Thymus (tissue), 11 donors: Measurements from ENCODE around the gene NT5DC1. TPM values are rescaled to one million over a fixed set of nuclear protein-coding genes. Genes with fewer than 3 reads are reported as not detected.

Experiments used
- DNase-seq, 9 donors: peaks; one replicate each; pipeline ENCODE4 v3.0.0-alpha.2; 2013; ENCODE audit warnings: low spot score in 9 of 9, low read depth in 6 of 9, missing footprints in 1 of 9
- H3K27ac ChIP-seq, 2 donors: one replicate each; pipeline ENCODE4 v1.5.1; 2013; ENCODE audit warnings: control low read depth in 1 of 2, low read depth in 1 of 2, low read length in 1 of 2, mild to moderate bottlenecking in 1 of 2, moderate library complexity in 1 of 2
- H3K27me3 ChIP-seq, 2 donors: one replicate each; pipeline ENCODE4 v1.5.1; 2013; ENCODE audit warnings: low read length in 1 of 2; ENCODE audit not compliant: control insufficient read depth in 2 of 2, insufficient read depth in 1 of 2
- H3K36me3 ChIP-seq, 2 donors: one replicate each; pipeline ENCODE4 v1.5.1; 2013; ENCODE audit warnings: low read length in 1 of 2, mild to moderate bottlenecking in 1 of 2, moderate library complexity in 1 of 2; ENCODE audit not compliant: control insufficient read depth in 2 of 2, insufficient read depth in 2 of 2
- H3K4me1 ChIP-seq, 2 donors: one replicate each; pipeline ENCODE4 v1.5.1; 2013; ENCODE audit warnings: low read length in 2 of 2; ENCODE audit not compliant: control insufficient read depth in 2 of 2, insufficient read depth in 2 of 2
- H3K4me3 ChIP-seq, 2 donors: one replicate each; pipeline ENCODE4 v1.5.1; 2013; ENCODE audit warnings: low read length in 2 of 2, control low read depth in 1 of 2, mild to moderate bottlenecking in 1 of 2
- H3K9me3 ChIP-seq, 2 donors: one replicate each; pipeline ENCODE4 v1.5.1; 2013; ENCODE audit warnings: low read length in 1 of 2, mild to moderate bottlenecking in 1 of 2; ENCODE audit not compliant: control insufficient read depth in 2 of 2, insufficient read depth in 1 of 2
- WGBS: extraction: QIAGEN DNeasy Blood & Tissue Kit; methylation state at CpG from one replicate; pipeline ENCODE4 v1.1.7; 2013; 5-methylcytosine and 5-hydroxymethylcytosine counted together
- polyA plus RNA-seq: library from polyadenylated mRNA; stranded (reverse); fragments of 200-250 nt; gene quantifications from one replicate; pipeline ENCODE4 v1.2.3, GENCODE V29; 2013
- total RNA-seq: library from RNA; stranded (reverse); fragments of 120-200 nt; gene quantifications from one replicate; pipeline ENCODE4 v1.2.4, GENCODE V29; 2013
- donor health status: healthy.

Gene NT5DC1
- total and polyA plus RNA-seq, 2 donors, result 14.1 to 15.6 TPM

DNA sequence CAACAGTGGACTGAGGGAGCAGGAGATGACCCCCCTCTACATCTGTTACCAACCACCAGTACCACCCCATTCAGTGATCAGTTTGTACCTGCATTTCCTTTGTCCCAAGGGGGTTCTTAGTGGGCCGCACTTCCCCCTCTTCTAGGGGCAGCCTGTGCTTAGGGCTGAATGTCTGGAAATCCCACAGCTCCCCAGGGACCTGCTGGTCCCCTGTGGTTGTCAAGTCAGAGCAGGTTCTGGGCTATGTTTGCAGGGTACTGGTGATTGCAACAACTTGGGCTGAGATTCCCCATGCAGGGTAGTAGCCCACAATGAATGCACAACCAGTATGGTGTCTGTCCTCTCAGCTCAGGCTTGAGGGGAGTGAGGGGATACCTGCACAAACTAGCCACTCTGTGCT is 64.9 kb downstream of the NT5DC1 start:
- Histone ChIP-seq H3K4me1 (no peaks in the 10 kb centered on the region), H3K36me3 (no peaks in the 10 kb centered on the region), H3K27ac (no peak overlapping the region), H3K4me3 (no peak overlapping the region), H3K9me3 (no peaks in the 10 kb centered on the region), H3K27me3 (no peaks in the 10 kb centered on the region)
- 98% methylated on average over 1 of the region's 1 CpG for WGBS
- no peak for DNase-seq

GRCh38 chr6:116166369-116166768 is 65.7 kb downstream of the NT5DC1 start:
- 97% methylated on average over 1 of the region's 1 CpG for WGBS
- DNase-seq, result no peak
- Histone ChIP-seq H3K9me3 (no peaks in the 10 kb centered on the region), H3K4me1 (no peaks in the 10 kb centered on the region), H3K27ac (no peak overlapping the region), H3K4me3 (no peak overlapping the region), H3K27me3 (no peaks in the 10 kb centered on the region), H3K36me3 (no peaks in the 10 kb centered on the region)

- Histone ChIP-seq H3K9me3 (no peaks in the 10 kb centered on the region), H3K4me3 (no peak overlapping the region), H3K27me3 (no peaks in the 10 kb centered on the region), H3K27ac (no peak overlapping the region), H3K4me1 (no peaks in the 10 kb centered on the region), H3K36me3 (no peaks in the 10 kb centered on the region)
- no peak for DNase-seq
- WGBS, result 98% methylated on average over 1 of the region's 1 CpG
Measured at GRCh38 chr6:116168148-116168547, 67.5 kb downstream of the NT5DC1 start.

GRCh38 chr6:116169880-116170279 is 69.2 kb downstream of the NT5DC1 start:
- Histone ChIP-seq H3K4me3 (no peak overlapping the region), H3K27ac (no peak overlapping the region), H3K27me3 (no peaks in the 10 kb centered on the region), H3K9me3 (no peaks in the 10 kb centered on the region), H3K36me3 (no peaks in the 10 kb centered on the region), H3K4me1 (no peaks in the 10 kb centered on the region)
- no peak for DNase-seq
- 97% methylated on average over 2 of the region's 2 CpGs for WGBS

DNA sequence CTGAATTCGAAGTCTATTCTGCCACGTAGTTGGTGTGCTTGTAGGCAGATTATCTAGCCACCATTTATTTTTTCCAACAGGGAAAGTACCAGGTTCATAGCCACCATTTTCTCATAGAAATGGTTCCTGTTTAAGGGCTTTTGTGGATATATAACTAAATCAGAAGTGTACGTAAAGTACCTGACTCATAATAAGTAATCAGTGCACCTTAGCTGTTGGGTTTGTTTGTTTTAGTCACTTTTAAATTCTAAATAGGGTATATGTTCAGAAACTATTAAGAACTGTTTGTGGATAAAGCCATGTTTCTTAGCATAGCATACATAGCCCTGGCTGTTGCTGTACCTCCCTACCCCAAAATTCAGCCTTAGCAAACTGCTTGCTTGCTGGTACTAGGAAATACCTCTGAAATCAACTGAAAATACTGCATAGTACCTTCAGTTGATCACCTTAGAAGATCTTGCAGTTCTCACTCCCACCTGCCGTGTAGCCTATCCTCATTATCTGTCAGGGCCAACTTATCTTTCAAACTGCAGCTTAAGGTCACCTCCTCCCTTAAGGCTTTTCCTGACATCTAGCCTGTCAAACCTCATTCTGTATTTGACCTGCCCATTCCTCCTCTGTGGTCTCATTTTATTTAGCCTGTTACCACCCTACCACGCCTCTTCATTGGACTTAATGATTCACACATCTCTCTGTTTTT is 69.9 kb downstream of the NT5DC1 start:
- Histone ChIP-seq H3K9me3 (no peaks in the 10 kb centered on the region), H3K27me3 (no peaks in the 10 kb centered on the region), H3K4me1 (no peaks in the 10 kb centered on the region), H3K27ac (no peak overlapping the region), H3K4me3 (no peak overlapping the region), H3K36me3 (no peaks in the 10 kb centered on the region)
- 99% methylated on average over 5 of the region's 5 CpGs for WGBS
- no peak for DNase-seq

GRCh38 chr6:116173928-116174327 is 73.3 kb downstream of the NT5DC1 start:
- H3K4me3 ChIP-seq, result no peak overlapping the region
- H3K27me3 ChIP-seq, result no peaks in the 10 kb centered on the region
- no peaks in the 10 kb centered on the region for H3K4me1 ChIP-seq
- no peak overlapping the region for H3K27ac ChIP-seq
- H3K9me3 ChIP-seq, result no peaks in the 10 kb centered on the region
- no peak for DNase-seq
- 66% methylated on average over 3 of the region's 3 CpGs for WGBS
- no peaks in the 10 kb centered on the region for H3K36me3 ChIP-seq

- 98% methylated on average over 2 of the region's 2 CpGs for WGBS
Measured at GRCh38 chr6:116175344-116175743, 74.7 kb downstream of the NT5DC1 start.

GRCh38 chr6:116176596-116176995 is 75.9 kb downstream of the NT5DC1 start:
- Histone ChIP-seq H3K4me1 (no peaks in the 10 kb centered on the region), H3K4me3 (no peak overlapping the region), H3K27ac (no peak overlapping the region), H3K27me3 (no peaks in the 10 kb centered on the region), H3K36me3 (no peaks in the 10 kb centered on the region), H3K9me3 (no peaks in the 10 kb centered on the region)
- WGBS, result 95% methylated on average over 2 of the region's 2 CpGs
- DNase-seq, result no peak

More at GRCh38 chr6:116175344-116175743, 74.7 kb downstream of the NT5DC1 start:
- no peaks in the 10 kb centered on the region for H3K36me3 ChIP-seq
- H3K27ac ChIP-seq, result no peak overlapping the region
- no peaks in the 10 kb centered on the region for H3K9me3 ChIP-seq
- no peaks in the 10 kb centered on the region for H3K4me1 ChIP-seq
- DNase-seq, result no peak
- no peaks in the 10 kb centered on the region for H3K27me3 ChIP-seq
- no peak overlapping the region for H3K4me3 ChIP-seq

DNA sequence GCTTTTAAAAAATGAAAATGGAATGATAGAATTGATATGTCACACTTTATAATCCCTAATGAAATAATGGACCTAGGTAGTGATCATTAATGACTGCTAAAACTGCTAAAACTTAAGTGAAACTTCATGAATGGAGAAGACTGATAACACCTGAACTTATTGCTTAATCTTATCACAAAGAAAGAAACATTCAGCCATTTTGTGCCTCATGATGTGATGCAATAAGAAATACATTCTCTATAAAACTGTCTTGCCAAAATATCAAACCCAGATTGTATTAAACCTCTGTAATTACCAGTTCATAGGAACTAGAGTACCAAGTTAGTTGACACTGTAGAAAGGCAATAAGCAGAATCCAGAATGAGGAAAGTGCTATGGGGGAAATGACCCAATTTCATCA is 79.7 kb downstream of the NT5DC1 start:
- H3K27ac ChIP-seq, result no peak overlapping the region
- H3K4me1 ChIP-seq, result no peaks in the 10 kb centered on the region
- no peaks in the 10 kb centered on the region for H3K27me3 ChIP-seq
- no peaks in the 10 kb centered on the region for H3K36me3 ChIP-seq
- H3K4me3 ChIP-seq, result no peak overlapping the region
- H3K9me3 ChIP-seq, result no peaks in the 10 kb centered on the region
- DNase-seq, result no peak
